Measurements from ENCODE around the gene KRT28. TPM values are rescaled to one million over a fixed set of nuclear protein-coding genes. Genes with fewer than 3 reads are reported as not detected.

Gene KRT28
- total RNA-seq, 6 donors from 2014 or later = not detected

DNA sequence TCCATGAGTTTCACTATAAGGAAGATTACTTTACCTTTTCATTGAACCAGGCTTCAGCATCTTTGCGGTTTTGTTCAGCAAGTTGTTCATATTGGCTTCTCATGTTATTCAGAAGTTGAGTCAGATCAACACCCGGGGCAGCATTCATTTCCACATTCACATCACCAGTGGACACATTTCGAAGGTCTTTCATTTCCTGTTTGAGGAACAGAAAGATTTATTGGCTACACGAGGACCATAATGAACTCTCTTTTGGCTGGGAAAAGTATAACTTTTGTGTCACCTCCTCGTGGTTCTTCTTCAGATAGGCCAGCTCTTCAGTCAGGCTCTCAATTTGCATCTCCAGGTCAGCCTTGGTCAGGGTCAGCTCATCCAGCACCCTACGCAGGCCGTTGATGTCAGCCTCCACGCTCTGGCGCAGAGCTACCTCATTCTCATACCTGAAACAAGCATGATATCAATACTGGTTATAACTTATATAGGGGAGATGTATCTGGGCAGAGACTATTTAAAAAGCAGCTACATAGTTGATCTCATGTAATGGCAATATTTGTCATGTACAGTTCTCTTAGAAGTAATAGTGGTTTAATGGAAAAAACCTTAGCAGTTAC is 20.6 kb upstream of the KRT28 start:
- ATAC-seq (ENCODE audit: low FRiP score in 2 of 2) = no peak
- 88 to 90% methylated on average over 9 of the region's 9 CpGs for WGBS, 2 donors
- peaks cover 3 to 15% (median 9%) of the 10 kb centered on the region in 4 donors for H3K4me1 ChIP-seq
- no peak for TF ChIP-seq EP300 (IDR thresholded peaks at IDR 0.05)
- no peak for TF ChIP-seq POLR2A (IDR thresholded peaks at IDR 0.05)
- TF ChIP-seq, protein P1, sequence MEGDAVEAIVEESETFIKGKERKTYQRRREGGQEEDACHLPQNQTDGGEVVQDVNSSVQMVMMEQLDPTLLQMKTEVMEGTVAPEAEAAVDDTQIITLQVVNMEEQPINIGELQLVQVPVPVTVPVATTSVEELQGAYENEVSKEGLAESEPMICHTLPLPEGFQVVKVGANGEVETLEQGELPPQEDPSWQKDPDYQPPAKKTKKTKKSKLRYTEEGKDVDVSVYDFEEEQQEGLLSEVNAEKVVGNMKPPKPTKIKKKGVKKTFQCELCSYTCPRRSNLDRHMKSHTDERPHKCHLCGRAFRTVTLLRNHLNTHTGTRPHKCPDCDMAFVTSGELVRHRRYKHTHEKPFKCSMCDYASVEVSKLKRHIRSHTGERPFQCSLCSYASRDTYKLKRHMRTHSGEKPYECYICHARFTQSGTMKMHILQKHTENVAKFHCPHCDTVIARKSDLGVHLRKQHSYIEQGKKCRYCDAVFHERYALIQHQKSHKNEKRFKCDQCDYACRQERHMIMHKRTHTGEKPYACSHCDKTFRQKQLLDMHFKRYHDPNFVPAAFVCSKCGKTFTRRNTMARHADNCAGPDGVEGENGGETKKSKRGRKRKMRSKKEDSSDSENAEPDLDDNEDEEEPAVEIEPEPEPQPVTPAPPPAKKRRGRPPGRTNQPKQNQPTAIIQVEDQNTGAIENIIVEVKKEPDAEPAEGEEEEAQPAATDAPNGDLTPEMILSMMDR (IDR thresholded peaks at IDR 0.05) = no peak
- no peak for DNase-seq
- no peak overlapping the region for H3K4me3 ChIP-seq
- peaks cover 0 to 14% (median 2%) of the 10 kb centered on the region in 4 donors for H3K36me3 ChIP-seq
- H3K27ac ChIP-seq = no peak overlapping the region
- H3K27me3 ChIP-seq = no peaks in the 10 kb centered on the region
- no peaks in the 10 kb centered on the region for H3K9me3 ChIP-seq

- Histone ChIP-seq H3K36me3 (peaks cover 0 to 14% (median 2%) of the 10 kb centered on the region in 4 donors), H3K27me3 (no peaks in the 10 kb centered on the region), H3K9me3 (peaks cover 0 to under 1% (median 0%) of the 10 kb centered on the region in 4 donors), H3K4me3 (peak overlapping the region; percentile 37 to 76 (median 68)), H3K27ac (peak overlapping the region in 3 of 4 donors; percentile 89 to 91 (median 89)), H3K4me1 (peaks cover 3 to 15% (median 9%) of the 10 kb centered on the region in 4 donors)
- TF ChIP-seq, protein P1 (IDR thresholded peaks at IDR 0.05) = no peak
- TF ChIP-seq POLR2AphosphoS5 (IDR thresholded peaks at IDR 0.05) = no peak
- no peak for TF ChIP-seq POLR2A (IDR thresholded peaks at IDR 0.05)
- TF ChIP-seq EP300 (IDR thresholded peaks at IDR 0.05) = no peak
- DNase-seq (no peak), ATAC-seq (ENCODE audit: low FRiP score in 2 of 2) (no peak)
- 52 to 69% methylated on average over 9 of the region's 9 CpGs for WGBS, 2 donors
These were observed 19.9 kb upstream of the KRT28 start for GRCh38 chr17:40819528-40820125.

- peak; percentile 64 to 98 for DNase-seq
- peaks cover 0 to 14% (median 2%) of the 10 kb centered on the region in 4 donors for H3K36me3 ChIP-seq
These were observed 19.2 kb upstream of the KRT28 start for GRCh38 chr17:40818733-40819527.

DNA sequence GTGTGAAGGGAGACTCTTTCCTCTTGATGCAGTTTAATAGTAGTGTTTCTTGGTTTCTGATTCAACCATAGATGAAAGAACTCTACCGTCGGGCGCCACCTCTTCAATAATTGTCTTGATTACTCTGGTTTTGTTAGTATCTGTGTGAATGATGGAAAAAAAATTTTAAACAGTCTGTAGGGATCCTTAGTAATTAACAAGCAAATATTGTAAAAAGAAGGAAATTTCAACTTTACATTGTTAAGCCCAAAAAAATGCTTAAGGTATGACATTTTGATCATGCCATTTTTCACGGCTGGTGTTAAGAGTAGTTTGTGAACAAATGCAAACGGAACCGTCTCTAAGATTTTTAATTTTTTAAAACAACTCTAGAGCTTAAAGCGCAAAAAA is 18.6 kb upstream of the KRT28 start:
- H3K4me3 ChIP-seq = peak overlapping the region; percentile 56 to 76 (median 68)
- H3K36me3 ChIP-seq = peaks cover 0 to 14% (median 2%) of the 10 kb centered on the region in 4 donors
- WGBS, 2 donors = 24 to 27% methylated on average over 7 of the region's 7 CpGs
- peaks cover 0 to 2% (median 0%) of the 10 kb centered on the region in 4 donors for H3K9me3 ChIP-seq
- peaks cover 3 to 15% (median 9%) of the 10 kb centered on the region in 4 donors for H3K4me1 ChIP-seq
- TF ChIP-seq POLR2AphosphoS5 (IDR thresholded peaks at IDR 0.05) (no peak), EP300 (IDR thresholded peaks at IDR 0.05) (no peak), POLR2A (IDR thresholded peaks at IDR 0.05) (no peak)
- TF ChIP-seq, protein P1 (IDR thresholded peaks at IDR 0.05) = no peak
- H3K27me3 ChIP-seq = no peaks in the 10 kb centered on the region
- peak overlapping the region; percentile 88 to 91 (median 89) for H3K27ac ChIP-seq
- ATAC-seq (ENCODE audit: low FRiP score in 2 of 2) (no peak), DNase-seq (no peak)

More at GRCh38 chr17:40818733-40819527, 19.2 kb upstream of the KRT28 start:
- peaks cover 3 to 15% (median 9%) of the 10 kb centered on the region in 4 donors for H3K4me1 ChIP-seq
- peak overlapping the region; percentile 56 to 76 (median 68) for H3K4me3 ChIP-seq
- no peaks in the 10 kb centered on the region for H3K27me3 ChIP-seq
- WGBS, 2 donors = 3% methylated on average over 23 to 32 of the region's 73 CpGs
- H3K9me3 ChIP-seq = peaks cover 0 to 2% (median 0%) of the 10 kb centered on the region in 4 donors
- ATAC-seq (ENCODE audit: low FRiP score in 2 of 2) = peak; percentile 82 to 97
- peak in 3 of 4 donors; percentile 15 to 81 (median 61) for TF ChIP-seq POLR2A (IDR thresholded peaks at IDR 0.05)
- TF ChIP-seq POLR2AphosphoS5 (IDR thresholded peaks at IDR 0.05) = peak in 1 of 2 donors; percentile 20
- TF ChIP-seq, protein P1 (IDR thresholded peaks at IDR 0.05) = peak in 1 of 6 experiments; percentile 12
- no peak for TF ChIP-seq EP300 (IDR thresholded peaks at IDR 0.05)
- H3K27ac ChIP-seq = peak overlapping the region; percentile 88 to 91 (median 89)
